Esophagus muscularis mucosa (tissue), 4 donors: ENCODE measurements around the gene KLHL14.

Source experiments
- CTCF ChIP-seq, 3 experiments: fragments of 200-600 bp in 2 of 3; fragments of 450-650 bp in 1 of 3; sonication (generic) in 2 of 3; IDR thresholded peaks; one replicate each; pipeline ENCODE4 v1.5.1; 2017 to 2019; ENCODE audit warnings: antibody characterized with exemption in 3 of 3, mild to moderate bottlenecking in 2 of 3, moderate library complexity in 1 of 3
- EP300 ChIP-seq: sonication (generic); formaldehyde crosslinking; IDR thresholded peaks from one replicate; pipeline ENCODE4 v1.6.1; 2017; ENCODE audit warnings: antibody characterized with exemption
- POLR2A ChIP-seq: fragments of 450-650 bp; IDR thresholded peaks from one replicate; pipeline ENCODE4 v1.6.1; 2017; ENCODE audit warnings: antibody characterized with exemption, moderate library complexity, mild to moderate bottlenecking, low read depth
- POLR2AphosphoS5 ChIP-seq, 2 donors: sonication (generic); formaldehyde crosslinking; IDR thresholded peaks; one replicate each; pipeline ENCODE4 v1.6.1; 2017; ENCODE audit warnings: antibody characterized with exemption in 2 of 2

DNA sequence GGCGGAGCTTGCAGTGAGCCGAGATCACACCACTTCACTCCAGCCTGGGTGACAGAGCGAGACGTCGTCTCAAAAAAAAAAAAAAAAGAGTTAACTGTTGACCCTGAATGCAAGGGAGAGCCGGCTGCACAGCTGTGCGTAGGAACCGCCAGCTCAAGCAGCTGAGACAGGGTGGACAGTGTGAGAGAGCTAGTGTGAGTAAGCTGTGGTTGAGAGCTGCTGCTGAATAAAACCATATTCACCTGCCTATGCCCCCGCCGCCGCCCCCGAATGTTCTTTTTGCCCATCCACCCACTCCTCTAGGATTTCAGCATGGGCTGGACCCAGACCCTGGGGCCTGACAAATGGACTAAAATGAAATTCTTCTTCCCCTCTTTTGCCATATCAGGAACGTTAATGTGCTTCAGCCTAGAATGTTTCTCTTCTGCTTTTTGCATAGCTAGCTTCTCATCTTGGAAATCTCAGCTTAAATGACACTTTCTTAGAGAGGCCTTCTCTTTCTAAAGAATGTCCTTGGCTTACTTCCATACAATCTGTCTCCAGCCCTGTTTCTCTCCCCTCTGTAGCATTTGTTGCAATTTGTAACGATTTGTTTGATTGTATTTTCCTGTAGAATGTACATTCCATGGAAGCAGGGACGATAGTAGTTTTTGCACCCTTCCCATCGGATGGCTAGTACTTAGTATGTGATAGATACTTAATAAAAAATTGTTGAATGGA is 142.7 kb downstream of the KLHL14 start:
- TF ChIP-seq CTCF (IDR thresholded peaks at IDR 0.05) (no peak), POLR2A (no peak), EP300 (no peak), POLR2AphosphoS5 (IDR thresholded peaks at IDR 0.05) (no peak)
